Panc1 (cell line): ENCODE results near the gene MYBBP1A. TPM values are rescaled to one million over a fixed set of nuclear protein-coding genes. Genes with fewer than 3 reads are reported as not detected.

Experiments
- ATAC-seq: fragments of 200-7000 bp; cut with Tn5 transposase; 2 replicates; pipeline ENCODE4 v1.9.1; 2020; ENCODE audit warnings: mild to moderate bottlenecking, moderate library complexity
- BruUV-seq: library from RNA; stranded (reverse); fragments of 400-500 nt; replicated peaks from 2 replicates; lab custom pipeline; 2021; lab: Mats Ljungman, UMichigan
- CTCF ChIA-PET: fragments of 300-600 bp; sonication (Branson Sonifier 250); formaldehyde crosslinking; loops from one replicate; lab custom pipeline; 2022; ENCODE audit warnings: antibody characterized with exemption; lab: Charles Lee
- POLR2A ChIA-PET: fragments of 300-600 bp; sonication (Branson Sonifier 250); formaldehyde crosslinking; loops from one replicate; lab custom pipeline; 2022; ENCODE audit warnings: antibody characterized with exemption; lab: Charles Lee
- DNase-seq: peaks from one replicate; pipeline ENCODE4 v3.0.0-alpha.2; 2010; ENCODE audit warnings: low read depth, low spot score
- H3K27ac ChIP-seq: 2 replicates; pipeline ENCODE4 v1.5.1; 2011; ENCODE audit warnings: mild to moderate bottlenecking, low read length, inconsistent platforms
- H3K27me3 ChIP-seq: fragments of 200-500 bp; sonication (Bioruptor generic); 2 replicates; pipeline ENCODE4 v1.6.0; 2014; ENCODE audit warnings: low read length, inconsistent platforms; ENCODE audit not compliant: control insufficient read depth, insufficient read depth
- H3K36me3 ChIP-seq: fragments of 200-500 bp; sonication (Bioruptor generic); 2 replicates; pipeline ENCODE4 v1.5.1; 2014; ENCODE audit warnings: inconsistent platforms, mild to moderate bottlenecking, low read length, moderate library complexity; ENCODE audit not compliant: control insufficient read depth, insufficient read depth
- H3K4me1 ChIP-seq: 2 replicates; pipeline ENCODE4 v1.5.1; 2011; ENCODE audit warnings: inconsistent platforms, mild to moderate bottlenecking, low read length, moderate library complexity; ENCODE audit not compliant: control insufficient read depth, insufficient read depth
- H3K4me3 ChIP-seq, 2 experiments: 2 replicates each; pipeline ENCODE4 v1.5.1; 2011 to 2012; ENCODE audit warnings: low read depth in 2 of 2, low read length in 2 of 2, mild to moderate bottlenecking in 2 of 2, inconsistent platforms in 1 of 2, moderate library complexity in 1 of 2
- H3K9me3 ChIP-seq: fragments of 200-500 bp; sonication (Bioruptor generic); 2 replicates; pipeline ENCODE4 v1.5.1; 2014; ENCODE audit warnings: low read depth, mild to moderate bottlenecking, inconsistent platforms, low read length, moderate library complexity; ENCODE audit not compliant: control insufficient read depth, insufficient read depth
- POLR2AphosphoS5 ChIP-seq: IDR thresholded peaks from 2 replicates; pipeline ENCODE4 v1.6.1; 2012; ENCODE audit warnings: mild to moderate bottlenecking, low read depth, low read length, moderate library complexity
- SIN3A ChIP-seq: IDR thresholded peaks from 2 replicates; pipeline ENCODE4 v1.6.1; 2012; ENCODE audit warnings: low read depth, mild to moderate bottlenecking, low read length, moderate library complexity, borderline replicate concordance; ENCODE audit not compliant: insufficient read depth
- TCF7L2 ChIP-seq: IDR thresholded peaks from 2 replicates; pipeline ENCODE4 v1.6.1; 2011; ENCODE audit warnings: mild to moderate bottlenecking, low read depth, low read length, inconsistent platforms
- in situ Hi-C: cut with HindIII; loops from 2 replicates; pipeline ENCODE4 v1.10.0; 2016; ENCODE audit warnings: low sequenced_read_pairs, low pct_unique_long_range_greater_than_20kb
- intact Hi-C: fragments of 100-400 bp; cut with micrococcal nuclease; formaldehyde crosslinking; loops from one replicate; pipeline ENCODE4 v1.10.0; 2022; ENCODE audit not compliant: unreplicated experiment
- total RNA-seq: library from RNA; stranded (reverse); gene quantifications from one replicate; pipeline ENCODE4 v1.2.1, GENCODE V29; 2021; ENCODE audit not compliant: unreplicated experiment
- TF ChIP-seq, protein P1 (sequence below), 2 experiments: IDR thresholded peaks; 2 replicates each; pipeline ENCODE4 v1.6.1; 2011 to 2012; ENCODE audit warnings: low read depth in 2 of 2, control low read depth in 1 of 2, low read length in 1 of 2, mild to moderate bottlenecking in 1 of 2, moderate library complexity in 1 of 2; ENCODE audit not compliant: insufficient read depth in 1 of 2
- TF ChIP-seq, protein P2 (sequence below): fragments of 450-650 bp; IDR thresholded peaks from 2 replicates; pipeline ENCODE4 v1.5.1; 2017; ENCODE audit warnings: mild to moderate bottlenecking

The MYBBP1A gene
- total RNA-seq, 1 experiment from 2014 or later = 95.6 TPM

DNA sequence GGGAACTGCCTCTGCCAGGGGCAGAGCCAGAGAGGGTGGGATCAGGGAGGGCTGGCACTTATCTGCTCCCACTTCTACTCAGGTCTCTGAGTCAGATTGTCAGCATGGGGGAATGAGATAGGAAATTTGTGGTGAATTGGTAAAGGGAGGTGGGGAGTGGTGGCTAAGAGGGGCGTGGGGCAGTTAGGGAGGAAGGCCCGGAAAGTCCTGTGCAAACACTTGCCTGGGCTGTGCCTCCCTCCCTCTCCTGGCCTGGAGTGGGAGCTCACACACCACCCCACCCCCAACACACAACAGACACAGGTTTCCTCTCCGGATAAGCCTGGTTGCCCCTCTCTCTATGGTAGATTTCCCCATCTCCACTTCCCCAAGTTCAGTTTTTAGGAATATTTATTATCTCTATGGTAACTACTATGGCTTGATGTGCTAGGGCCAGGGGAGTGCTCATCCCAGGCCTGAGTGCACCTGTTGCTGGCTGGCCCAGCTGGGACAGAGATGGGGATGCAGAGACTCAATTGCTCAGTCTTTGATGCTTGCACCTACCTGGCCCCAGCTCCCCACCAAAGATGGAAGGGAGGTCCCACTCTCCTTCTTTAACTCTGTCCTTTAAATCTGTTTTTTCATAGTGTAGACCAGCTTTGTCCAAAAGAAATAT lies 53.8 kb downstream of the MYBBP1A start:
- TF ChIP-seq SIN3A (no peak), POLR2AphosphoS5 (no peak), TCF7L2 (no peak)
- TF ChIP-seq, protein P1, sequence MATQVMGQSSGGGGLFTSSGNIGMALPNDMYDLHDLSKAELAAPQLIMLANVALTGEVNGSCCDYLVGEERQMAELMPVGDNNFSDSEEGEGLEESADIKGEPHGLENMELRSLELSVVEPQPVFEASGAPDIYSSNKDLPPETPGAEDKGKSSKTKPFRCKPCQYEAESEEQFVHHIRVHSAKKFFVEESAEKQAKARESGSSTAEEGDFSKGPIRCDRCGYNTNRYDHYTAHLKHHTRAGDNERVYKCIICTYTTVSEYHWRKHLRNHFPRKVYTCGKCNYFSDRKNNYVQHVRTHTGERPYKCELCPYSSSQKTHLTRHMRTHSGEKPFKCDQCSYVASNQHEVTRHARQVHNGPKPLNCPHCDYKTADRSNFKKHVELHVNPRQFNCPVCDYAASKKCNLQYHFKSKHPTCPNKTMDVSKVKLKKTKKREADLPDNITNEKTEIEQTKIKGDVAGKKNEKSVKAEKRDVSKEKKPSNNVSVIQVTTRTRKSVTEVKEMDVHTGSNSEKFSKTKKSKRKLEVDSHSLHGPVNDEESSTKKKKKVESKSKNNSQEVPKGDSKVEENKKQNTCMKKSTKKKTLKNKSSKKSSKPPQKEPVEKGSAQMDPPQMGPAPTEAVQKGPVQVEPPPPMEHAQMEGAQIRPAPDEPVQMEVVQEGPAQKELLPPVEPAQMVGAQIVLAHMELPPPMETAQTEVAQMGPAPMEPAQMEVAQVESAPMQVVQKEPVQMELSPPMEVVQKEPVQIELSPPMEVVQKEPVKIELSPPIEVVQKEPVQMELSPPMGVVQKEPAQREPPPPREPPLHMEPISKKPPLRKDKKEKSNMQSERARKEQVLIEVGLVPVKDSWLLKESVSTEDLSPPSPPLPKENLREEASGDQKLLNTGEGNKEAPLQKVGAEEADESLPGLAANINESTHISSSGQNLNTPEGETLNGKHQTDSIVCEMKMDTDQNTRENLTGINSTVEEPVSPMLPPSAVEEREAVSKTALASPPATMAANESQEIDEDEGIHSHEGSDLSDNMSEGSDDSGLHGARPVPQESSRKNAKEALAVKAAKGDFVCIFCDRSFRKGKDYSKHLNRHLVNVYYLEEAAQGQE (IDR thresholded peaks at IDR 0.05; ENCODE audit: insufficient read depth in 1 of 2, low read depth in 2 of 2, low read length in 1 of 2) = no peak
- TF ChIP-seq, protein P2, sequence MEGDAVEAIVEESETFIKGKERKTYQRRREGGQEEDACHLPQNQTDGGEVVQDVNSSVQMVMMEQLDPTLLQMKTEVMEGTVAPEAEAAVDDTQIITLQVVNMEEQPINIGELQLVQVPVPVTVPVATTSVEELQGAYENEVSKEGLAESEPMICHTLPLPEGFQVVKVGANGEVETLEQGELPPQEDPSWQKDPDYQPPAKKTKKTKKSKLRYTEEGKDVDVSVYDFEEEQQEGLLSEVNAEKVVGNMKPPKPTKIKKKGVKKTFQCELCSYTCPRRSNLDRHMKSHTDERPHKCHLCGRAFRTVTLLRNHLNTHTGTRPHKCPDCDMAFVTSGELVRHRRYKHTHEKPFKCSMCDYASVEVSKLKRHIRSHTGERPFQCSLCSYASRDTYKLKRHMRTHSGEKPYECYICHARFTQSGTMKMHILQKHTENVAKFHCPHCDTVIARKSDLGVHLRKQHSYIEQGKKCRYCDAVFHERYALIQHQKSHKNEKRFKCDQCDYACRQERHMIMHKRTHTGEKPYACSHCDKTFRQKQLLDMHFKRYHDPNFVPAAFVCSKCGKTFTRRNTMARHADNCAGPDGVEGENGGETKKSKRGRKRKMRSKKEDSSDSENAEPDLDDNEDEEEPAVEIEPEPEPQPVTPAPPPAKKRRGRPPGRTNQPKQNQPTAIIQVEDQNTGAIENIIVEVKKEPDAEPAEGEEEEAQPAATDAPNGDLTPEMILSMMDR = no peak
- POLR2A ChIA-PET = no interaction called here
- no TSS peak for BruUV-seq
- Histone ChIP-seq H3K27ac (no peak overlapping the region), H3K9me3 (no peaks in the 10 kb centered on the region), H3K36me3 (no peaks in the 10 kb centered on the region), H3K4me3 (no peak overlapping the region), H3K4me1 (no peaks in the 10 kb centered on the region), H3K27me3 (no peaks in the 10 kb centered on the region)
- CTCF ChIA-PET = no interaction called here
- in situ Hi-C loops = no loop called here
- intact Hi-C loops = no loop called here
- no peak for ATAC-seq
- DNase-seq = no peak

DNA sequence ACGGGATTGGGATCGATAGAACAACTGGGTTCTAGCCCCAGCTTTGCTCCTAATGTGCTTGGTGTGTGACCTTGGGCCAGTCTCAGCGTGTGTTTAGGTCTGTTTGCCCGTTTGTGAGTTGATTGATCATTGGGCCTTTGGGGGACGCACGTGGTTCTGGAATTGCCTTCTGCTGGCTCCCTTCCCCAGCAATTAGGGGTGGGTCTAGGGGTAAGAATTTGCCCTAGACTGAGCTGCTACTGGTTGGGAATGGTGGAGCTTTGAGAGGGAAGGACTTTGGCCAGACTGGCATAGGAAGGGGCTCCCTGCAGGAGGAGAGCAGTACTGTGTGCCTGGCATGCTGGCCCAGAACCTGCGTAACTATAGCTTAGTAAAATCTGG lies 55.0 kb downstream of the MYBBP1A start:
- BruUV-seq = no TSS peak
- TF ChIP-seq, protein P1 (IDR thresholded peaks at IDR 0.05; ENCODE audit: insufficient read depth in 1 of 2, low read depth in 2 of 2, low read length in 1 of 2) = no peak
- TF ChIP-seq, protein P2 = no peak
- TF ChIP-seq SIN3A (no peak), TCF7L2 (no peak), POLR2AphosphoS5 (no peak)
- CTCF ChIA-PET = no interaction called here
- no peak for ATAC-seq
- Histone ChIP-seq H3K9me3 (no peaks in the 10 kb centered on the region), H3K36me3 (no peaks in the 10 kb centered on the region), H3K4me1 (no peaks in the 10 kb centered on the region), H3K27me3 (no peaks in the 10 kb centered on the region), H3K4me3 (peak overlapping the region in 1 of 2 experiments; percentile 38; a peak in 3 of 4 replicates), H3K27ac (no peak overlapping the region)
- POLR2A ChIA-PET = interaction anchor here (0.6 kb wide), 1 partner anchor 11 kb away, joined by 3 read pairs; no protein-coding TSS in a partner anchor
- in situ Hi-C loops (no loop called here), intact Hi-C loops (no loop called here)
- no peak for DNase-seq
